ENCODE data around the gene DCPS. TPM values are rescaled to one million over a fixed set of nuclear protein-coding genes. Genes with fewer than 3 reads are reported as not detected.

The DCPS gene
- total RNA-seq, 1 donor from 2014 or later, result 11.3 TPM

- no peak overlapping the region for H3K27ac ChIP-seq (ENCODE audit: low read depth, low read length)
- H3K27me3 ChIP-seq (ENCODE audit: insufficient read depth, low read length), result no peaks in the 10 kb centered on the region
- H3K4me1 ChIP-seq (ENCODE audit: insufficient read depth, low read length), result peaks cover 10% of the 10 kb centered on the region
- no peak overlapping the region for H3K4me3 ChIP-seq (ENCODE audit: insufficient read depth, low read depth, low read length)
- no peak for DNase-seq (ENCODE audit: low read depth)
- peaks cover 61% of the 10 kb centered on the region for H3K36me3 ChIP-seq (ENCODE audit: insufficient read depth, low read length)
- H3K79me2 ChIP-seq (ENCODE audit: insufficient read depth, low read length), result peaks cover 15% of the 10 kb centered on the region
- H4K20me1 ChIP-seq (ENCODE audit: insufficient read depth, low read length), result peaks cover 70% of the 10 kb centered on the region
- no peak for FAIRE-seq
- Mint-ChIP-seq H3K27ac (ENCODE audit: unreplicated experiment) (no peak overlapping the region), H3K27me3 (ENCODE audit: low read depth, unreplicated experiment) (no peaks in the 10 kb centered on the region), H3K9me3 (ENCODE audit: unreplicated experiment) (no peaks in the 10 kb centered on the region), H3K4me3 (ENCODE audit: unreplicated experiment) (no peak overlapping the region), H3K36me3 (ENCODE audit: low read depth, unreplicated experiment) (peaks cover 21% of the 10 kb centered on the region), H3K4me1 (ENCODE audit: low read depth, unreplicated experiment) (peaks cover 15% of the 10 kb centered on the region)
- H2AFZ ChIP-seq (ENCODE audit: low read depth, low read length), result no peak overlapping the region
- no peak overlapping the region for H3K4me2 ChIP-seq (ENCODE audit: low read length)
- TF ChIP-seq CTCF (IDR thresholded peaks at IDR 0.05; ENCODE audit: insufficient read depth, low read depth, low read length), result no peak
- TF ChIP-seq EZH2 (IDR thresholded peaks at IDR 0.05; ENCODE audit: insufficient read depth, low read length), result no peak
- H3K9ac ChIP-seq (ENCODE audit: low read length), result no peak overlapping the region
- no peaks in the 10 kb centered on the region for H3K9me3 ChIP-seq (ENCODE audit: insufficient read depth, low read depth, low read length)
These were observed 41.6 kb upstream of the DCPS start for GRCh38 chr11:126262216-126262615.

GRCh38 chr11:126263489-126263888 is 40.4 kb upstream of the DCPS start:
- Histone ChIP-seq H3K9ac (ENCODE audit: low read length) (no peak overlapping the region), H2AFZ (ENCODE audit: low read depth, low read length) (no peak overlapping the region), H4K20me1 (ENCODE audit: insufficient read depth, low read length) (peaks cover 64% of the 10 kb centered on the region), H3K27me3 (ENCODE audit: insufficient read depth, low read length) (no peaks in the 10 kb centered on the region), H3K4me1 (ENCODE audit: insufficient read depth, low read length) (peaks cover 10% of the 10 kb centered on the region), H3K79me2 (ENCODE audit: insufficient read depth, low read length) (peaks cover 28% of the 10 kb centered on the region), H3K4me2 (ENCODE audit: low read length) (no peak overlapping the region), H3K4me3 (ENCODE audit: insufficient read depth, low read depth, low read length) (no peak overlapping the region), H3K27ac (ENCODE audit: low read depth, low read length) (no peak overlapping the region), H3K9me3 (ENCODE audit: insufficient read depth, low read depth, low read length) (no peaks in the 10 kb centered on the region), H3K36me3 (ENCODE audit: insufficient read depth, low read length) (peaks cover 61% of the 10 kb centered on the region)
- Mint-ChIP-seq H3K27me3 (ENCODE audit: low read depth, unreplicated experiment) (no peaks in the 10 kb centered on the region), H3K4me3 (ENCODE audit: unreplicated experiment) (no peak overlapping the region), H3K36me3 (ENCODE audit: low read depth, unreplicated experiment) (peaks cover 20% of the 10 kb centered on the region), H3K27ac (ENCODE audit: unreplicated experiment) (no peak overlapping the region), H3K4me1 (ENCODE audit: low read depth, unreplicated experiment) (peaks cover 14% of the 10 kb centered on the region), H3K9me3 (ENCODE audit: unreplicated experiment) (no peaks in the 10 kb centered on the region)
- DNase-seq (ENCODE audit: low read depth) (no peak), FAIRE-seq (no peak)
- TF ChIP-seq CTCF (IDR thresholded peaks at IDR 0.05; ENCODE audit: insufficient read depth, low read depth, low read length) (no peak), EZH2 (IDR thresholded peaks at IDR 0.05; ENCODE audit: insufficient read depth, low read length) (no peak)

GRCh38 chr11:126265811-126266210 is 38.0 kb upstream of the DCPS start:
- no peaks in the 10 kb centered on the region for H3K9me3 Mint-ChIP-seq (ENCODE audit: unreplicated experiment)
- H3K4me1 Mint-ChIP-seq (ENCODE audit: low read depth, unreplicated experiment), result peaks cover 25% of the 10 kb centered on the region
- Histone ChIP-seq H3K27me3 (ENCODE audit: insufficient read depth, low read length) (no peaks in the 10 kb centered on the region), H3K27ac (ENCODE audit: low read depth, low read length) (no peak overlapping the region), H3K36me3 (ENCODE audit: insufficient read depth, low read length) (peaks cover 61% of the 10 kb centered on the region), H3K9ac (ENCODE audit: low read length) (no peak overlapping the region), H3K4me3 (ENCODE audit: insufficient read depth, low read depth, low read length) (no peak overlapping the region), H3K4me1 (ENCODE audit: insufficient read depth, low read length) (peaks cover 19% of the 10 kb centered on the region), H2AFZ (ENCODE audit: low read depth, low read length) (no peak overlapping the region), H4K20me1 (ENCODE audit: insufficient read depth, low read length) (peaks cover 57% of the 10 kb centered on the region), H3K4me2 (ENCODE audit: low read length) (no peak overlapping the region), H3K9me3 (ENCODE audit: insufficient read depth, low read depth, low read length) (no peaks in the 10 kb centered on the region), H3K79me2 (ENCODE audit: insufficient read depth, low read length) (peaks cover 46% of the 10 kb centered on the region)
- TF ChIP-seq EZH2 (IDR thresholded peaks at IDR 0.05; ENCODE audit: insufficient read depth, low read length) (no peak), CTCF (IDR thresholded peaks at IDR 0.05; ENCODE audit: insufficient read depth, low read depth, low read length) (no peak)
- peak overlapping the region; percentile 58 for H3K4me3 Mint-ChIP-seq (ENCODE audit: unreplicated experiment)
- H3K27me3 Mint-ChIP-seq (ENCODE audit: low read depth, unreplicated experiment), result no peaks in the 10 kb centered on the region
- H3K36me3 Mint-ChIP-seq (ENCODE audit: low read depth, unreplicated experiment), result peaks cover 18% of the 10 kb centered on the region
- peak overlapping the region; percentile 30 for H3K27ac Mint-ChIP-seq (ENCODE audit: unreplicated experiment)
- DNase-seq (ENCODE audit: low read depth) (no peak), FAIRE-seq (no peak)

All from astrocyte (in vitro differentiated cells and primary cell).